ENCODE data around the gene MYBBP1A.
"Not testable (repeated sequence)": the region's sequence is repeated elsewhere in the genome, so short reads cannot be mapped to it uniquely, and the experiment has no call there.

The MYBBP1A gene

DNA sequence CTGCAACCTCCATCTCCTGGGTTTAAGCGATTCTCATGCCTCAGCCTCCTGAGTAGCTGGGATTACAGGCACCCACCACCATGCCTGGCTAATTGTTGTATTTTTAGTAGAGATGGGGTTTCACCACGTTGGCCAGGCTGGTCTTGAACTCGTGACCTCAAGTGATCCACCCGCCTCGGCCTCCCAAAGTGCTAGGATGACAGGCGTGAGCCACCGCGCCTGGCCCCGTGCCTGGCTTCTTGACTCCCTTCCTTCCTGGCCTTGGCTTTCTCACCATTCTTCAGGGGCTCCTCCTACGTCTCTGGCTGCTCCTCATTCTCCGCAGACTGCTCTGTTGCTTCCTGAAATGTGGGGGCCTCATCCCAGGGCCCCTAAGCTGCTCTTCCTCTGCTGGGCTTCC is 34.9 kb upstream of the MYBBP1A start:
- DNase-seq, result not testable (repeated sequence)

DNA sequence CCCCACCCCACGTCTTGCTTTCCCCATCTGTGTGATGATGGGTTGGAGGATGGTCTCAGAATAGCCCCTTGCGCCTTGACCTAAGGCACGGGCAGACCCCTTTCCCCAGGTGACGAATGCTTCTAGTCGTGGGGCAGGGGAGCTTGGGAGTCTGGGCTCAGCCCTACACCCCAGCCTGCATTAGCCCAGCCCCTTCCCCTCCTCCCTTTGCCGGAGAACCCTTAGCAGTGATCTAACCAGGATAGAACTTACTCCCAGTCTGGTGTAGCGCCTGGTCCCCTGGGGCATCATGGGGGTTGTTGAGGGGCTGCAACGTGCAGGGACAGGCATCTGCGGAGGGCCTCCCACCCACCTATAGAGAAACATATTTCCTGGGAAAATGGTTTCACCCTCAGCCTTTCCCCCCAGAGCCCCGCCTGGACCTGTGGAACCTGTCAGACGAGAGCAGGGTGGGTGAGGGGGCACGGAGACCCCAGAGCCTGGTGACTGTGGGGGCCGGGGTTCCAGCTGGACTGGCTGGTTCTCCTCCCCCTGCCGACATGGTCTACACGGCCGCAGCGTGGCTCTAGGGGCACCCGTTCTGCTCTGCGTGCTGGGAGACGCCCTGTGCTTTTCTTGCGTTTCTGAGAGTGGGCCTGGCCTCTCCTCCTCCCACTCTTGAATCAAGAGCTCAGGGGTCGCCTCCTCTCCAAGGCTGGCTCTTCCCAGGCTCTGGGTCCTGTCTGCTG is 33.9 kb upstream of the MYBBP1A start:
- DNase-seq, result no peak

DNA sequence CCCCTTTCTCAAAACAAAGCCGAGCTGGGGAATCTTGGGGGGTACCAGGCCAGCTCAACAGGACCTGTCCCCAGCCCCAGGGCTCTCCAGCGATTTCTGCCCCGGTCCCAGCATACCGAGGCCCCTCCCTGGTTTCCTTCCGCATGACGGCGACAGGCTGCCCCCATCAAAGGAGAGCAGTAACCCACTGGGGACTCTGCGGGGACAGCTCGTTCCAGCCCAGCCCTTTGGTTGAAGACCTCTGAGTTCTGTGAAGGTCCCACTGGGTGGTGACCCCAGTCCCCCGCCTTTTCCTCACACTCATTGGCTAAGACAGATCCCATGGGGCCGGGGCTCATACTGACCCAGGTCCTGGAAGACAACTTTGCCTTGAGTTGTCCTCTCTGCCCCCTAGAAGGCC is 33.2 kb upstream of the MYBBP1A start:
- no peak for DNase-seq

DNA sequence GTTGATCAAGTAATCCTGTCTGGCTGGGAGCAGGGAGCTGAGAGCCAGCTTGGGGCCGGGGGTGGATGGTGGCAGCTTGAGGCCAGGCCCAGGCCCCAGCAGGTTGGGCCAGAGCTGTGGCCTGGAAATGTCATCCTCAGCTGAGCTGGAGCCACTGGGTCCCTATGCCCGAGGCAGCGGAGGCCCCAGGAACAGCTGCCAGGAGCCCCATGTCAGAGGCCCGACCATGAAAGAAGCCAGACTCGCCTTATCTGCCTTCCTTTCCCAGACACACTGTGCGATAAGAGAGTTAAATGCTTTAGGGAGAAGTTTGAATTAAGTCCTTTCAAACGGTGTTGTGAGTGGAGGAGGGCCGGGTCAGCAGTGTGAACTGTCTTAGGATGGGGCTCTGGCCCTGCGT is 32.6 kb upstream of the MYBBP1A start:
- DNase-seq, result no peak

DNA sequence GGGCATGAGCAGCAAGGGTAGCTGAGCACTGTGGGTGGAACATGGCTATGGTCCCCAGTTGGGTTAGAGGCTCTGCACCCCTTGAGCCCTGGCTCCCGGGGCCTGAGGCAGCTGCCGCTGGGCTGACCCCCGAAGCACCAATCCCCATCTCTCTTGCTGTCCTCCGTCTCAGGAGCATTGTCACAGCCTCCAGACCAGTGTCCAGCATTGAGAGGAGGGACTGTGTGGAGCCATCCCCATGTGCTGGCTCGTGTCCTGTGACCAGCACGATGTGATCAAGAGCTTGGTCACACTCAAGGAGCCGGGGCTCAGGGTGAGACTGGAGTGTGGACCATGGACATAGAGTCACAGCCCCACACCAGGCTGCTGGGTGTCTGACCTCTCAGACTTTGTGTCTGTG is 32.0 kb upstream of the MYBBP1A start:
- no peak for DNase-seq

DNA sequence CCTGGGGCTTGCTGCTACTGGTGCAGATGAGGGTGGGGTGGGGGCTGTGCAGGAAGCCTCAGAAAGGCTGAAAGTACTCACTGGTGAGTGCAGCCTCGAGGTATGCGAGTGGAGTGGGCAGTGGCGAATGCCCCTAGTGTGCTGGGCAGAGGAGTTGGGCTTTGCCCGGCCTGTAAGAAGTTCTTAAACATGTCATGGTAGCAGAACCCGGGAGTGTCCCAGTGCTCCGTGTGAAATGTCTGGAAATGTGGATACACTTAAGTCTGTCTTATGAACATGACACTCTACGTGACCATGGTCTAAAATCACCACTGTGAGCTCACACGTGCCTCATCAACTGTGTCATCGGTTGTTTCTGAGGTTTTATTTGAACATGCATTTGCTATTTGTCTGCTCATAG is 30.9 kb upstream of the MYBBP1A start:
- no peak for DNase-seq

DNA sequence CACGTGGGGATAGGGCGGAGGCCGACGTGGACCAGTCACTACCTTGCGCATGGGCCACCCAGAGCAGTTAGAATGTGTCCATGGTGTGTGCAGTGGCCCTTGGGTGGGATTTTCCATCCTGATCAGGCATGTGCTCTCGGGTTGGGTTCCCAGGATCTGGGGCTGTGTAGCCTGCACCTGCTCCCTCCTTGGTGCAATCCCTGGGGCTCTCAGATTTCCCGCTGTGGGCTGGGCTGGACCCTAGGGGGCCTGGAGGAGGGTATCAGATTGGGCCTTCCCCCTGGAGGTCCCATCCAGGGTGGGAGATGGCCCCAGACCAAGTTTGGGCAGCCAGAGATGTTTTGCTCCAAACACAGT is 30.4 kb upstream of the MYBBP1A start:
- no peak for DNase-seq

DNA sequence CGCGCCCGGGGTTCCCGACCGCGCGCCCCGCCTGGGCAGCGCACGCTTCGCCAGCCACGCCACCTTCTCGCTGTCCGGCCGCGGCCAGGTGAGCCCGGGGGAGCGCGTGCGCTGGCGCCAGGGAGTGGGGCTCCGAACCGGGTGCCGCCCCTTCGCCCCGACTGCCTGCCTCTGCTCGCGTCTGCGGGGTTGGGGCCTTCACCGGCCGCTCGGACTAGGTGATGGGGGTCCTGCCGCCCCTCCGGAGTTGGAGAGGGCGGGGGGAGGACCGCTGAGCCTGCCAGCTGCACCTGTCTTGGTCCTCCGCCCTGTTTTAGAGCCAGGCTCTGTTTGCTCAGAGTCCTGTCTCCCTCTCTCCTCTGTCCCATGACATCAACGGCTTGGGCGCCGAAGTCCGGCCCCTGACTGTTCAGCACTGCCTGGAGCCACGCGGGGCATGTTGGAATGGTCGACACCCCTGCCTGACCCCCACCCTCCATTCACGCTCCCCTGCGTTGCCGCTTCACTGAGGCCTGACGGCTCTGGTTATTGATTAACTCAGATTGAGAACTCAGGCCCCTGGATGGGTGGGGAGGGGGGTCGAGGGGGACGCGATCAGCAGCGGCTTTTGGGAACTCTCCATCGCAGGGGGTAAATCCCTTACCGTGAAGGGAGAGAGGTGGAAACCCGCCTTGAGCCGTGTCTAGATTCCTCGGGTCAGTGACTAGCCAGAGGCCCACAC is 29.9 kb upstream of the MYBBP1A start:
- DNase-seq, result no peak

DNA sequence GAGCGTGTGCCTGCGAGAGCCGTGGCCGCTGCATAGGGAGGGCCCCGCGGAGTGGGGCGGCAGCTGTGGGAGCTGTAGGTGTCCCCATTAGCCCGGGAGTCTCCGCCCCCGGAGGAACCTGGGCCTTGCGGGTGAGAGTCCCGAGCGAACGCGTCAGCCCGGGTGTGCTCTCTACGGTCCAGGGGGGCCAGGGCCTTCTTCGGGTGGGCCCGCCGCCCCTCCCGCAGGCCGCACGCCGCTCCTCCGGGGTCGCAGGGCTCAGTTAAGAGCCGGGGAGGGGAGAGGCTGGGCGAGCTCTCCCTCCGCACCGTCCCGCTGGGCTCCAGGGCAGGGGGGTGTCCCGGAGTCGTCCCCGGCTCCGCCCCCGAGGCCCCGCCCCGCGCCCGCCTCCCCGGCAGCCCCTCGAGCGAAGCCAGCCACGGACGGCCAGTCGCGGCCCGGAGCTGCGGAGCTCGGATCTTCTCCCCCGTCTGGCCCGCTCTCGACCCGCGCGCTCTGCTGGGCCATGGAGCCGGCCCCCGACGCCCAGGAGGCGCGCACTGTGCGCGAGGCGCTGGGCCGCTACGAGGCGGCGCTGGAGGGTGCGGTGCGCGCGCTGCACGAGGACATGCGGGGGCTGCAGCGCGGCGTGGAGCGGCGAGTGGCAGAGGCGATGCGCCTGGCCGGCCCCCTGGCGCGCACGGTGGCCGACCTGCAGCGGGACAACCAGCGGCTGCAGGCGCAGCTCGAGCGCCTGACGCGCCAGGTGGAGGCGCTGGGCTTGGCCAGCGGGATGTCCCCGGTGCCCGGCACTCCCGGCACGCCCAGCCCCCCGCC is 29.1 kb upstream of the MYBBP1A start, which contains the start of gene SMTNL2:
TSS of gene SMTNL2 (plus strand) at position 429 of the 816 bp plus-strand sequence. CDS start at position 506, 77 bp downstream.
- DNase-seq, result no peak

DNA sequence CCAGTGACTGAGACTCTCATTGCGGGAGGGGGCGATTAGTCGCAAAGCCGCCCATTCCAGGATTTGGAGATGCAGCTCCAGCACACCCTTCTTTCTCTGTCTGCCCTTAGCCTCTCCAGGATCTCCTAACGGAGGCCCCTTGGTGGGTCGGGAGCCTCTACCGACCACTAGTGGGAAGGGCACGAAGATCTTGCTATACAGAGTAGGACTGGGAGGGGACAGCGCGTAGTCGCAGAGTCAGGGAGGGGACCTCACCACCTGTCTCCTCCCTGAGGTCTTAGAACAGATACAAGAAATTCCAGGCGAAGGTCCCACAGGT is 28.6 kb upstream of the MYBBP1A start:
- DNase-seq, result no peak

DNA sequence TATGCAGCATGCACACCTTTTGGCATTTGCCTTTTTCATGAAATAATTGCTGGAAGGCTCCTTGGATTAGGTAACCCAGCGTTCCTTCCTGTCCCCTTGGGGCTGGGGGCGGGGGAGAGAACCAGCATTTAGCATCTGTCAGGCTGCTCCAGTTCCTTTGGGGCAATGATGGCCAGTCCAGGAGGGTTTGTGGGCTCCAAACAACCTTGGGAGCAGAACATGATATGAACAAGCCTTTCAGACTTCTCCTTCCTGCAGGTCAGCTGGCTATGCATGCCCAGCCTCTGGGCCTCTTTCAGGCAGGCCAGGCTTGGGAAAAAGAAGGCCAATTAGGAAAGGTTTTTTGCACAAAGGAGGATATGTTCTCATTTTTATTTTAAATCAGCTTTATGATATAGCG is 28.0 kb upstream of the MYBBP1A start:
- no peak for DNase-seq

DNA sequence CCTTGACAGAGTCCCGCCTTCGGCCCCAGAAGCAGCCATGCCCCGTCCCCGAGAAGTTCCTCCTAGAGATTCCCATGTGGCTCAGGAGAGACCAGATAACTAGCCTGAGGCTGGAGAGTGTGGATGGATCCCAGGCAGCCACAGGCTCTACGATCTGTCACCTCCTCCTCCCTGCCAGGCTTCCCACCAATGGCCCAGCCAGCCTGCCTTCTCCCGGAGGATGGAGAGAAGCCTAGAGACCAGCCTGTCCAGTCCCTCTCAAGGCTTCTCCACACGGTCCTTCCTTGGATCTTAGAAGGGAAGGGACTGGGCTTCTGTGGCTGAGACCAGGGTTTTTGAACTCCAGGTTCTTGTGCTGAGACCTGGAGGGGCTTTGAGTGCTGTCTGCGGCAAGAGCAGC is 27.5 kb upstream of the MYBBP1A start:
- no peak for DNase-seq

DNA sequence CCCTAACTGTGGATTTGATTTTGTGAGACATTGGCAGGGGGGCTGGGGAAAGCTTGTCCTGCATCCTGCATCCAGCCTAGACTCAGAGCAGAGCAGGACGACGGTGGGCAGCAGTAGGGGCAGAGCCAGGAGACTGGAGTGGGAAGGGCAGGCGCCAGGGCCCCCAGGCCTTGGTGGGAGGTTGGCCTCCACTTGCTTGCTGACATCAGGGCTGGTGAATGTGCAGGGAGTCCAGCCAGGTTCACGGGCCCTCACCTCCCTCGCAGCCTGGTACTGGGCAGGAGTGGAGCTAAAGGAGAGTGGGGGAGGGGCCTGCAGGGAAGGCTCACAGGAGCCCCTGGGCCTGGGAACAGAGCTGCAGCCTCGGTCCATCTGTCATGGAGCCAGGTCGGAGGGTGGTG is 26.9 kb upstream of the MYBBP1A start:
- DNase-seq, result no peak

DNA sequence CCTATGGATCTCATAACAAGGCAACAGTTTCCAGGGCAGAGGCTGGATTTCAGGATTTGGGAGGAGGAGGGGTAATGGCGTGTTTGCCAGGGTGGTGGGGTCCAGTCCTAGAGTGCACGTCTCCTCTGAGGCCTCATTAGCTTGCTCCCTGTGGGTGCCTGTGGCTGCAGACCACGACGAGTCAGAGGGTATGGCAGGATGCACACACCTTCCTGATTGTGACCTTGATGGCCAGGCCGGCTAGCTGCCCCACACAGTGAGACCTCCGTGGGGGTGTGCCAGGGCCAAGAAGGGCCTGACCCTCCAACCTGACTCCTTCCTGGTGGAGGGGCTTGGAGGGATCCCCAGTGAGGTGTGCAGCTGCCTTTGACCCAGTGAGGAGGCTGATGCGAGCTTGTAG is 25.1 kb upstream of the MYBBP1A start:
- no peak for DNase-seq

DNA sequence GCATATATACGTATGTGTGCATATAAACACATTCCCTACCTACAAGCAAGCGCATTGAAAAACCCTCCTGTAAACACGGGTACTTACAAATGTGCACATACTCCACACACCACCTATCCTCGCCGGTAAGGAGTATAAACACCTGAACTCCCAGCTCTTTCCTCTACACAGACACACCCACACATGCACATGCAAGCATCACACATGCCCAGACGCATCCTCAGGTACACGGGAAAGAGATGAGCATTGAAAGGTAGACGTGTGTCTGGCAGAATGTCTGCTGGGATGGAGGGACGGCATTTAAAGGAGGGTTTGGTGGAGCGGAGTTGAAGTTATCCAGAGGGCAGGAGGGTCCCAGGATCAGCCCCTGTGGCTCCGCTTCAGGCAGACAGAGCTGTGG is 24.5 kb upstream of the MYBBP1A start:
- no peak for DNase-seq

DNA sequence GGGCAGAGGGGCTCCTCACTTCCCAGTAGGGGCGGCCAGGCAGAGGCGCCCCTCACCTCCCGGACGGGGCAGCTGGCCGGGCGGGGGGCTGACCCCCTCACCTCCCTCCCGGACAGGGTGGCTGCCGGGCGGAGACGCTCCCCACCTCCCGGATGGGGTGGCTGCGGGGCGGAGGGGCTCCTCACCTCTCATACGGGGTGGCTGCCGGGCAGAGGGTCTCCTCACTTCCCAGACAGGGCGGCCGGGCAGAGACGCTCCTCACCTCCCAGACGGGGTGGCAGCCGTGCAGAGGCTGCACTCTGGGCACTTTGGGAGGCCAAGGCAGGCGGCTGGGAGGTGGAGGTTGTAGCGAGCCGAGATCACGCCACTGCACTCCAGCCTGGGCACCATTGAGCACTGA is 23.2 kb upstream of the MYBBP1A start:
- not testable (repeated sequence) for DNase-seq

DNA sequence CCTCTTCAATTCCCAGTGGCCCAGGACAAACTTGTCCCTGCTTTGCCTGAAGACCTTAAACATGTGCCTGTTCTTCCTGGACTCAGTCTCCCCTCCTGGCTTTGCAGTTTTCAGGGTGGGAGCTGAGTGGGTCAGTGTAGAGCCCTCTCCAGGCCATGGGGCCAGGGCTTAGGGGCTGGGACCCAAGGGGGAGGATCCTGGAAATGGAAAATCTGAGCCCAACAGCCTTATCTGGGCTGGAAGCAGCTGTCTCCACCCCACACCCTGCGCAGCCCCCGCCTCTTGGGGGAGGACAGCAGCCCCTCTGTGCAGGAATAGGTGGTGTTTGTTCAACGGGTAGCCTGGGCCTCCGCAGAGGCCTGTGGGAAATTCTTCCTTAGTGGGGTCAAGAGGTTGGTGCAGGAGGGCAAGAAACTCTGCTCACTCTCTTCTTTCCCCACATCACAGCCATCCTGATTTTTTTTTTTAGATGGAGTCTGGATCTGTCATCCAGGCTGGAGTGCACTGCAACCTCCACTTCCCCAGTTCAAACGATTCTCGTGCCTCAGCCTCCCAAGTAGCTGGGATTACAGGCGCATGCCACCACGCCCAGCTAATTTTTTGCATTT is 22.3 kb upstream of the MYBBP1A start:
- no peak for DNase-seq

DNA sequence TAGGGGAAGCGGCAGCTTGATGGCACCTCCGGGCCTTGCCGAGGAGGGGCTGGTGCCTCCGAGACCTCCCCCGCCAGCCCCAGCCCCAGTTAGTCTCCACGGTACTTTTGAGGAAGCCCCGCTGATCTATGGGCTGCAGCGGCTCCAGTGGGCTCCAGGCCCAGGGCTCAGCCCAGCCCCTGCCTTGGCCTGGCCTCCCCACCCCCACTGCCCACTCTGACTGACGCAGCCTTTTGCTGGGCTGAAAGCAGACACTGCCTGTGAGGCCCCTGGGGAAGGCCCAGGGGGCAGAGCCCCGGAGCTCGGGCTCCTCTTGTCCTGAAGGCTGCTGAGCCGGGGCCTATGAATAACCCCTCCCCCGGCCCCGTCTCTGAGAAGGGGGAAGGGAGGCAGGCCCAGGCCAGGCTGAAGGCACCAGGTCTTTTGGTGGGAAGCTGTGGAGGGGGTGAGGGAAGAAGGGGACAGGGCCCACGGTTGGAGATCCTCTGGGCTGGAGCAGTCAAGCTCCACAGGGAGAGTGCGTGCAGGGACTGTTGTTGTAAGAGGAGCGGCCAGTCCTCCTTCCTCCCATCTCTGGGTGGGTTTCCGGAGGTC is 21.6 kb upstream of the MYBBP1A start:
- DNase-seq, result no peak

DNA sequence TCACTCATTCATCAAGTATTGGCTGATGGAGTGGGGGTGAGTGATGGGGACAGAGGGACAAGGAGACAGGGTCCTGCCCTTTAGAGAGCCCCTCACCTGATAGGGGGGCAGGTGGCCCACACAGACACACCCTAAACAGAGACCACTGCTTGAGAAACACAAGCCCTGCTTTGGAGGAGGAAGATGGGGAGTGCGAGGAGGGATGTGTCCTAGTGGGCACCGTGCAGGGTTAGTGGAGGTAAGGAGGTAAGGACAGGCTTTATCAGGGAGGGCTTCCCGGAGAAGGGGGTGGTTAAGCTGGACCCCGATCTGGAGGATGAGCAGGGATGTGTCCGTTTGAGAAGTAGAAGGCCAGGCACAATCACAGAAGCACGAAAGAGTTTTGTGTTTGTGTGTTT is 21.0 kb upstream of the MYBBP1A start:
- DNase-seq, result no peak

DNA sequence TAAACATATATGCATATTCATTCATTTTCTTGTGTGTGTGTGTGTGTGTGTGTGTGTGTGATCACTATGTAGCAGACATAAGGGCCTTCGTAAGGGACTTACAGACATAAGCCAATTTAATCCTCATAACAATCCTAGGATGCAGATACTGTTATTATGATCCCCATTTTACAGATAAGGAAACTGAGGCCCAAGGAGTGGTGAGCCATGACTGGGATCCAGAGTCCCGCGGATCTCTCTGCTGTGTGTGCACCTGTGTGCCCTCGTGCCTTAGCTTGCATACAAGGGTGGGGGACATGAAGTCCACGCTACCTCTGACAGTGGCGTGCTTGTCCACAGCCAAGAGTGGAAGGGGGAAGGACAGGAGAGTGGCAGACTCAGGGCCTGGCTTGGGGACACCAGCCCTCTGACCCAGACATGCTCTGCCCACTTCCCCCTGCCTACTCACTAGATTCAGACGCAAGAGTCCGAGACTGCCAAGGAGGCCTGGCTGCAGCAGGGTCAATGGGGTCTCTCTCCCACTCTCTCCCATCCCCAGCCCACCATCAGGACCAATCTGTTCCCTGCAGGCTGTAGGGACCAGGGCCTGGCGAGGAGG is 19.4 kb upstream of the MYBBP1A start:
- no peak for DNase-seq

DNA sequence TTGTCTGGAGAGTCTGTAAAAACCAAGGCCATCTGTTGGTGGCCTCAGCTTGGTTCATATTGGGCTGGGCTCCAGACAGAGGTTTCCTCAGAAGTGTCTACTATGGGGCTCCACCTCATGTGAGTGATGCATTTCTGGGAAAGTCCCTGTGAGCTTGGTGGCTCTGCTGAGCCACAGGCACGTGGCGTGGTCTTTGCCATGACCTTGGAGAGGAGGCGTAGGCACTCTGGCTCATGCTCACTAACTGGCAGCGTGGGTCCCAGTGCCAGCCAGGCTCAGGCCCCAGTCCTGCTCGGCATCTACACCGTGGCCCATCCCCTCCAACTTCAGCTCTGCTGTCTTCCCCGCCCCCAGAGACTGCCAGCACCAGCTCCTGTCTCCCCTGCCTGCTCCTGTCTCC is 18.5 kb upstream of the MYBBP1A start:
- peak; percentile 62 for DNase-seq

DNA sequence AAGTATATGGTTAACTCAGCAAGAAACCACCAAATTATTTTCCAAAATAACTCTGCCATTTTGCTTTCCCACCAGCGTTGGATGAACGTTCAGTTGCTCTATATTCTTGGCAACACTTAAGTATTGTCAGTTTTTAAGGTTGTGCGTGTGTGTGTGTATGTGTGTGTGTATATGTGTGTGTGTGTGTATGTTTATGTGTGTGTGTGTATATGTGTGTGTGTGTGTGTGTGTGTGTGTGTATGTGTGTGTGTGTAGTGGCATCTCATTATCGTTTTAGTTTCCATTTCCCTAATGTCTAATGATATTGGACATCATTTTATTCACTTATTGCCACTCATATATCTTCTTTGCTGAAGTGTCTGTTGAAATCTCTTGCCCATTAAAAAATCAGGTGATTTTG is 17.9 kb upstream of the MYBBP1A start:
- DNase-seq, result no peak

DNA sequence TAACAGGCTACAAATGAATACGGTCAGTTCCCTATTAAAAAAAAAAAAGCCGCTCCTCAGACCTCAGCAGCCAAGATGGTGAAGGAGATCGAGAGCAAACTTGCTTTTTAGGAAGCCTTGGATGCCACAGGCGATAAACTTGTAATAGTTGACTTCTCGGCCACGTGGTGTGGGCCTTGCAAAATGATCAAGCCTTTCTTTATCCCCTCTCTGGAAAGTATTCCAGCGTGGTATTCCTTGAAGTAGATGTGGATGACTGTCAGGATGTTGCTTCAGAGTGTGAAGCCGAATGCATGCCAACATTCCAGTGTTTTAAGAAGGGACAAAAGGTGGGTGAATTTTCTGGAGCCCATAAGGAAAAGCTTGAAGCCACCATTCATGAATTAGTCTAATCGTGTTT is 16.9 kb upstream of the MYBBP1A start:
- no peak for DNase-seq

All from CD4-positive, alpha-beta T cell treated with Interleukin-17A for 1 hour (primary cell).